GM08714 (cell line): ENCODE measurements around the gene DET1.
A peak's percentile ranks its signal among the peaks of the same experiment; 100 is the strongest.

ENCODE experiments used
- H3K4me3 ChIP-seq: fragments of 200-500 bp; sonication (Bioruptor generic); 2 replicates; pipeline ENCODE4 v1.5.1; 2014; ENCODE audit warnings: mild to moderate bottlenecking, low read length, inconsistent platforms
- ZNF274 ChIP-seq: IDR thresholded peaks from 2 replicates; pipeline ENCODE4 v1.6.1; 2012; ENCODE audit warnings: mild to moderate bottlenecking, low read depth, low read length

Gene DET1

DNA sequence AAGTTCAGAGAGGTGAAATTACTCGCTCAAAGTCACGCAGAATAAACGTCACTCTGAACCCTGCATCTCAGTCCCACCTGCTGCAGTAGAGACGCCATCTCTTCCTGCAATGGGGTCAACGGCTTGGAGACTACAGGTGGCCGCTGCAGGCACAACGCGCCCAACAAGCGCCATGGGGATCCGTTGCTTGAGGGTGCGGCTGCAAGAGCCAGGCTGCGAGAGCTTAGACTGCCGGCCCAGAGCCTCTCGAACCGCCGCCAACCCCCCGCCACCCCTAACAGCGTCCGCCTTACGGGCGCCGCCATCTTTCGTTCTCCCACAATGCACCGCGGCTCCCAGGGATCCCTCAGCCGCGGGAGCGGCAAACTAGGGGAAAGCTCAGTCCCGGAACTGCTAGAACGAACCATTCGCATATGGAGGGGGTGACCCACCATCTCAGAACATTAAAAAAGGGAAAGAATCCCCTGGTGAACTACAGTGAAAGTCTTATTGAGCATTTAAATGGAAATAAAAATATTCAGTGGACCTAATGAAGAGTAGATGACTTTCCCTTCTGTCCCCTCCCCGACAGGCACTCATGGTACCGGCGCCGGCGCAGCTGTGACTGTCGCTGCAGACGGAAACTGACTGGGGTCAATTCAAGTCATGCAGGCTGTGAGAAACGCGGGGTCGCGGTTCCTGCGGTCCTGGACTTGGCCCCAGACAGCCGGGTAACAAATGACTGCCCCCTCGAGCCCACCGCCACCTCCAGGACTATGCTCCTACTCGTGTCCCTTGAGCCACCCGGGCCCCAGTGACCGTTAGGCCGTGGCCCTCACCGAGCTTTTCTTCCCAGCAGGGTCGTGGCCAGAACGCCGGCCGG is 79.2 kb downstream of the DET1 start, which contains the start of the genes MRPL46 and MRPS11:
Gene MRPL46, minus strand, starts transcription at position 316 of the 862 bp plus-strand sequence. Its CDS starts 11 bp downstream, at position 305.
Gene MRPS11, plus strand, starts transcription at position 636 of the 862 bp plus-strand sequence. Its CDS starts 10 bp downstream, at position 646.
- peak within 1 kb of the TSS; percentile 91 for H3K4me3 ChIP-seq

DNA sequence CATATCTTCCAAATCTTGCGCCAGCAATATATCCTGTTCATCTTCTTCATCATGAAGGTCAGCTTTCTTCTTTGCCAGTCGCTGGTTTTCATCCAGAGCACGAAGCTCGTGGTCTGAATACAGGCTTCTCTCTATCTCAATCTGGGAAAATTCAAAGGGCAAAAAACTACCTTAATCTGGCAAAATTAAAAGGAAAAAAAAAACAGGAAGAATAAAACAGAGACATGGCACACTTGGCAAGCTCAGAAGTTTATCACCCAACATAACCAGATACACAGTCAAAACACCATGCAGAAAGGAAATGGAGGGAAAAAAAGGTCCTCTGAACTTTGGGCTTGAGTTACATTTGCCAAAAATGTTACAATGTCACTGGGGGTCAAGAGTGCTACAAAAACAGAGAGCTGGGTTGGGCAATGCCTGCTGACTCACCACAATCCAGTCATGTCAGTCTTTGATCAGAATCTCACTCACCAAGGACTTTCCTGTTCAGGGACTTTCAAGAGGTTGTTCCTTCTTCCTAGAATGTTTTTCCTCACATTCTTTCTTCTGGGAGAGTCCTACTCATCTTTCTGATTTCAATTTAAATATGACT is 80.8 kb downstream of the DET1 start:
- no peak overlapping the region; the same call in 1 of the 2 replicates for H3K4me3 ChIP-seq
- TF ChIP-seq ZNF274: no peak

More for the DNA sequence above, 79.2 kb downstream of the DET1 start, which contains the start of the genes MRPL46 and MRPS11:
- TF ChIP-seq ZNF274: no peak

DNA sequence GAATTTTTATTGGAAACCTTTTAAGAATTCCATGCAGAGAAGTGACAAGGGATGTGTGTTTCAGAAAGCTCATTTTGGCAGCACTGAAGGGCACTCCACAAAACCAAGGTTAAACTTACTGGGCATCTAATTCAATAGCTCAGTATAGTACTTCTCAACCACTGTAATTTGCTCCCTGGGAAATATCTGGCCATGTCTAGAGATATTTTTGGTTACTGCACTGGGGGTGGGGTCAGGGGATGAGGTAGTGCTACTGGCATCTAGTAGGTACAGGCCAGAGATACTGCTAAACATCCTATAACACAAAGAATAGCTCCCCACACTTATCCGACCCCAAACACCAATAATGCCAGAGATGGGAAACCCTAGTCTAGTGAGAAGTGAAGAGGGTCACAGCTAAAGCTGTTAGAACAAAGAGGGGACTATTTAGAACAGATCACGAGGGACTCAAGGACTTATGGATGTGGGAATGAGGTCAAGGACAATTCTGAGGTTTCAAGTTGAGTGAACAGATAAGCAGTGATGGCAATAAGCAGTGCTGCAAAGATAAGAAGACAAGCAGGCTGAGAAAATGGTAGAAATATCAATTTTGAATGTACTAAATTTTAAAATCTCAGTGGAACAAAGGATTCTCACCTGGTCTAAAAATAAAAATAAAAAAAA is 82.5 kb downstream of the DET1 start:
- no peak for TF ChIP-seq ZNF274
- H3K4me3 ChIP-seq: no peak overlapping the region
